Measurements from ENCODE around the gene DHRS11.

Gene DHRS11

GRCh38 chr17:36647636-36648035 is 56.0 kb downstream of the DHRS11 start:
- H3K4me1 ChIP-seq (ENCODE audit: control insufficient read depth in 1 of 2, insufficient read depth in 2 of 2, low read length in 2 of 2), result peaks cover 0 to 5% of the 10 kb centered on the region in 2 experiments
- H4K12ac ChIP-seq (ENCODE audit: low read depth, low read length), result no peak overlapping the region
- H4K91ac ChIP-seq (ENCODE audit: low read depth, low read length), result no peak overlapping the region
- H2BK120ac ChIP-seq (ENCODE audit: insufficient read depth, low read length, poor library complexity), result no peak overlapping the region
- H3K9me3 ChIP-seq (ENCODE audit: insufficient read depth, low read depth, low read length), result peaks cover 3% of the 10 kb centered on the region
- H3K23ac ChIP-seq (ENCODE audit: low read length), result no peak overlapping the region
- no peaks in the 10 kb centered on the region for H3K79me1 ChIP-seq (ENCODE audit: low read length)
- no peak overlapping the region for H3K4ac ChIP-seq (ENCODE audit: low read depth, low read length)
- H3K14ac ChIP-seq (ENCODE audit: low read length), result no peak overlapping the region
- H2BK12ac ChIP-seq (ENCODE audit: low read length), result no peak overlapping the region
- no peak for DNase-seq
- H2AK5ac ChIP-seq (ENCODE audit: low read length), result no peak overlapping the region
- H3K79me2 ChIP-seq (ENCODE audit: control insufficient read depth, insufficient read depth, low read length, poor library complexity), result no peaks in the 10 kb centered on the region
- H4K8ac ChIP-seq (ENCODE audit: low read depth, low read length), result no peak overlapping the region
- no peak overlapping the region for H3K4me3 ChIP-seq (ENCODE audit: low read depth, low read length)
- H3K27me3 ChIP-seq (ENCODE audit: insufficient read depth, low read length), result peaks cover 14% of the 10 kb centered on the region
- H3K9ac ChIP-seq (ENCODE audit: low read length), result no peak overlapping the region
- H2AFZ ChIP-seq (ENCODE audit: insufficient read depth, low read length, poor library complexity), result no peak overlapping the region
- H2BK5ac ChIP-seq (ENCODE audit: low read depth, low read length, poor library complexity), result no peak overlapping the region
- H3K36me3 ChIP-seq (ENCODE audit: control insufficient read depth in 1 of 2, insufficient read depth in 2 of 2, low read length in 2 of 2), result no peaks in the 10 kb centered on the region
- no CpG with 5 or more reads among the region's 4 CpGs for WGBS (ENCODE audit: extremely low coverage, insufficient coverage, insufficient read length)
- H3K4me2 ChIP-seq (ENCODE audit: low read length), result no peak overlapping the region
- no peak overlapping the region for H3K27ac ChIP-seq (ENCODE audit: low read depth, low read length)
- H3K18ac ChIP-seq (ENCODE audit: low read length), result no peak overlapping the region

- H3K4me2 ChIP-seq (ENCODE audit: low read length), result no peak overlapping the region
- H4K91ac ChIP-seq (ENCODE audit: low read depth, low read length), result no peak overlapping the region
- peaks cover 1% of the 10 kb centered on the region for H3K9me3 ChIP-seq (ENCODE audit: insufficient read depth, low read depth, low read length)
- peaks cover 0 to 5% of the 10 kb centered on the region in 2 experiments for H3K4me1 ChIP-seq (ENCODE audit: control insufficient read depth in 1 of 2, insufficient read depth in 2 of 2, low read length in 2 of 2)
- H3K27me3 ChIP-seq (ENCODE audit: insufficient read depth, low read length), result no peaks in the 10 kb centered on the region
- no peak overlapping the region for H3K27ac ChIP-seq (ENCODE audit: low read depth, low read length)
- H3K23ac ChIP-seq (ENCODE audit: low read length), result no peak overlapping the region
- no peak overlapping the region for H4K12ac ChIP-seq (ENCODE audit: low read depth, low read length)
- no peak overlapping the region for H2BK120ac ChIP-seq (ENCODE audit: insufficient read depth, low read length, poor library complexity)
- H2AFZ ChIP-seq (ENCODE audit: insufficient read depth, low read length, poor library complexity), result no peak overlapping the region
- H3K14ac ChIP-seq (ENCODE audit: low read length), result no peak overlapping the region
- no peak overlapping the region for H2BK12ac ChIP-seq (ENCODE audit: low read length)
- H3K36me3 ChIP-seq (ENCODE audit: control insufficient read depth in 1 of 2, insufficient read depth in 2 of 2, low read length in 2 of 2), result no peaks in the 10 kb centered on the region
- no peaks in the 10 kb centered on the region for H3K79me1 ChIP-seq (ENCODE audit: low read length)
- H3K18ac ChIP-seq (ENCODE audit: low read length), result no peak overlapping the region
- H3K9ac ChIP-seq (ENCODE audit: low read length), result no peak overlapping the region
- no CpG with 5 or more reads among the region's 9 CpGs for WGBS (ENCODE audit: extremely low coverage, insufficient coverage, insufficient read length)
- no peak overlapping the region for H4K8ac ChIP-seq (ENCODE audit: low read depth, low read length)
- no peak overlapping the region for H3K4me3 ChIP-seq (ENCODE audit: low read depth, low read length)
- no peak for DNase-seq
- no peaks in the 10 kb centered on the region for H3K79me2 ChIP-seq (ENCODE audit: control insufficient read depth, insufficient read depth, low read length, poor library complexity)
- H2AK5ac ChIP-seq (ENCODE audit: low read length), result no peak overlapping the region
- no peak overlapping the region for H2BK5ac ChIP-seq (ENCODE audit: low read depth, low read length, poor library complexity)
- H3K4ac ChIP-seq (ENCODE audit: low read depth, low read length), result no peak overlapping the region
Measured at GRCh38 chr17:36650096-36650775, 58.6 kb downstream of the DHRS11 start.
